K562 (cell line): ENCODE results near the gene SCRN1. TPM values are rescaled to one million over a fixed set of nuclear protein-coding genes. Genes with fewer than 3 reads are reported as not detected.
A peak's percentile ranks its signal among the peaks of the same experiment; 100 is the strongest.

ENCODE experiments used
- BHLHE40 ChIP-seq: IDR thresholded peaks from 2 replicates; pipeline ENCODE4 v1.6.1; 2011; ENCODE audit warnings: low read length, improper control_type of control experiment
- CBX8 ChIP-seq: fragments of 200-600 bp; sonication (generic); IDR thresholded peaks from 2 replicates; pipeline ENCODE4 v1.6.1; 2012; ENCODE audit warnings: borderline replicate concordance, mixed run types, low read depth, mild to moderate bottlenecking, moderate library complexity, mixed read lengths, low read length, control low read depth, inconsistent platforms; ENCODE audit not compliant: poor library complexity, severe bottlenecking; ENCODE audit errors: extremely low read depth
- CEBPG ChIP-seq, 3 experiments: fragments of 200-800 bp in 1 of 3; sonication (Bioruptor generic) in 1 of 3; sonication (generic) in 1 of 3; formaldehyde crosslinking in 1 of 3; IDR thresholded peaks in 2 of 3; conservative IDR thresholded peaks in 1 of 3; 2 replicates each; pipeline versions ENCODE4 v1.6.1 to v1.8.0; 2016 to 2022; ENCODE audit warnings: missing compliant biosample characterization in 2 of 3, missing genetic modification characterization in 2 of 3, mild to moderate bottlenecking in 1 of 3, missing genetic modification reagents in 1 of 3
- HDAC2 ChIP-seq: fragments of 450-650 bp; IDR thresholded peaks from 2 replicates; pipeline ENCODE4 v1.6.1; 2016; ENCODE audit warnings: mild to moderate bottlenecking
- MCM2 ChIP-seq: fragments of 450-650 bp; IDR thresholded peaks from 2 replicates; pipeline ENCODE4 v1.6.1; 2017; ENCODE audit warnings: low read depth, mild to moderate bottlenecking
- RBBP5 ChIP-seq: fragments of 200-600 bp; sonication (generic); IDR thresholded peaks from 2 replicates; pipeline ENCODE4 v1.6.1; 2012; ENCODE audit warnings: borderline replicate concordance, mild to moderate bottlenecking, low read length, control low read depth, inconsistent platforms; ENCODE audit not compliant: insufficient read depth, poor library complexity, severe bottlenecking
- SAP30 ChIP-seq: fragments of 200-600 bp; sonication (generic); IDR thresholded peaks from 2 replicates; pipeline ENCODE4 v1.6.1; 2012; ENCODE audit warnings: borderline replicate concordance, low read depth, mild to moderate bottlenecking, moderate library complexity, low read length, control low read depth, inconsistent platforms; ENCODE audit not compliant: insufficient read depth, poor library complexity, severe bottlenecking
- SIN3B ChIP-seq: fragments of 450-650 bp; IDR thresholded peaks from 2 replicates; pipeline ENCODE4 v1.6.1; 2017; ENCODE audit warnings: low read depth, mild to moderate bottlenecking, moderate library complexity
- YY1 ChIP-seq, 3 experiments: IDR thresholded peaks; 2 replicates each; pipeline ENCODE4 v1.6.1; 2011; ENCODE audit warnings: low read length in 2 of 3, mild to moderate bottlenecking in 2 of 3, moderate library complexity in 2 of 3, borderline replicate concordance in 1 of 3, control low read depth in 1 of 3, low read depth in 1 of 3; ENCODE audit not compliant: insufficient read depth in 3 of 3, insufficient replicate concordance in 2 of 3, control insufficient read depth in 1 of 3, insufficient read length in 1 of 3; ENCODE audit errors: extremely low read depth in 1 of 3
- polyA plus RNA-seq, 8 experiments: library from polyadenylated mRNA; depleted of rRNA in 4 of 8; stranded (reverse) in 5 of 8; unstranded in 3 of 8; fragments of >200 nt; fragmentation: Nextera tagmentation in 2 of 8; fragmentation: Illumina TruSeq in 1 of 8; extraction: Ambion mirVana in 2 of 8; extraction: Trizol in 1 of 8; gene quantifications; 2 replicates each; pipeline versions ENCODE4 v1.2.1 to v1.2.3, GENCODE V29; 2011 to 2014; ENCODE audit warnings: inconsistent platforms in 1 of 8, missing spikeins in 1 of 8
- total RNA-seq, 7 experiments: library from RNA; depleted of rRNA in 6 of 7; stranded (reverse); fragments of >200 nt in 6 of 7; fragmentation: Illumina TruSeq in 2 of 7; extraction: Trizol in 2 of 7; gene quantifications; 2 replicates each; pipeline versions ENCODE4 v1.2.1 to v1.2.3, GENCODE V29; 2011 to 2021; ENCODE audit warnings: low replicate concordance in 1 of 7
- TF ChIP-seq, protein P1 (sequence below), 3 experiments: fragments of 200-800 bp in 1 of 3; fragments of 250-450 bp in 1 of 3; fragments of 450-650 bp in 1 of 3; sonication (Bioruptor Pico) in 1 of 3; sonication (Bioruptor generic) in 1 of 3; formaldehyde crosslinking in 1 of 3; IDR thresholded peaks; 2 replicates each; pipeline versions ENCODE4 v1.6.1 to v1.8.0; 2016 to 2022; ENCODE audit warnings: mild to moderate bottlenecking in 2 of 3, missing genetic modification characterization in 2 of 3, missing compliant biosample characterization in 1 of 3, moderate library complexity in 1 of 3
- TF ChIP-seq, protein P2 (sequence below): sonication (generic); formaldehyde crosslinking; IDR thresholded peaks from 2 replicates; pipeline ENCODE4 v1.8.0; 2022; ENCODE audit warnings: mild to moderate bottlenecking, missing genetic modification reagents
- TF ChIP-seq, protein P3 (sequence below): fragments of 250-450 bp; sonication (Bioruptor Pico); IDR thresholded peaks from 2 replicates; pipeline ENCODE4 v1.4.0; 2020; ENCODE audit warnings: borderline replicate concordance

The SCRN1 gene
- total and polyA plus RNA-seq, 9 of the 15 experiments (the other 6 are each of a cell fraction or from before 2014, with no cell fraction given): 0.13 to 1.4 (median 0.20) TPM

DNA sequence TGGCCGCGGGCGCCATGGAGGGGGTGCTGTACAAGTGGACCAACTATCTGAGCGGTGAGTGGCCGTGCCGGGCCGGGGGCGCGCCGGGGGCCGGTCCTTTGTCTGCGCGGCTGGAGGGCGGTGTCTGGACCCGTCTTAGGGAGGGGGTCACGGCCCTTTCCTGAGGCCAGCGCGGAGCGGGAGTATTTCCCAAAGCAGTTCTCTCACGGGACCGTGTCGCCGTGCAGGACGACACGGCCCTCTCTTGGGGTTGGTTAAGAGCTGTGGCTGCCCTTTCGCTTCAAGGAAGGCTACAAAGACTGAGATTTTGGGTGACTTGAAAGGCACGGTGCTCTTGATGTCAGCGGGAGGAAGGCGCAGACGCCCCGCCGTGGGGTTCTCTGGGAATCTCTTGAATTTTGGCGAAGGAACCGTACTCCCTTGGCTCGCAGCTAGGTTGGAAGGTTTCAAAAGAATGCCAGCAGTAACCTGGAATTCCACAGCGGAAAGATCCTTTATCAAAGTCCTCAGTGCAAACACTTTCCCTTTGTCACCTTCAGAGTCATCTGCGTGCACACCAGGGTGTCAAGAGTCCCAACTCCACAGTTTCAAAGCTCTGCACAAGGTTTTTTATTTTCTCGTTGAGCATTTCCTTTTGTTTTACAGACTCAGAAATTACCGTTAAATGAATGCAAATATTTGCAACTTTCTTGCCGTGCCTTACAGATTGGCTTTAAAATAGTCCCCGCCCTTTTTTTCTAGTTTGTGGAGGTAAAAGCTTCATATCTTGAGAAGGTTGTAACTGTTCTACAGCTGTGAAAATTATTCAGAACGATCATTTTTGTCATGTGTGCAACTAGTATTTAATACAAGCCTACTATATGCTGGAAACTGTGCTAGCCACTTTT, 39.4 kb upstream of the SCRN1 start (continued):
- 0 out of 2 replicates have a peak, but pooled peaks have one; percentile 19 for TF ChIP-seq CEBPG (CRISPR knock-in tag; IDR thresholded peaks at IDR 0.05)
- TF ChIP-seq CEBPG (tag; conservative IDR thresholded peaks at IDR 0.05 in 1 of 2, IDR thresholded peaks at IDR 0.05 in 1 of 2): no peak
- no peak for TF ChIP-seq SAP30
- TF ChIP-seq, protein P1, sequence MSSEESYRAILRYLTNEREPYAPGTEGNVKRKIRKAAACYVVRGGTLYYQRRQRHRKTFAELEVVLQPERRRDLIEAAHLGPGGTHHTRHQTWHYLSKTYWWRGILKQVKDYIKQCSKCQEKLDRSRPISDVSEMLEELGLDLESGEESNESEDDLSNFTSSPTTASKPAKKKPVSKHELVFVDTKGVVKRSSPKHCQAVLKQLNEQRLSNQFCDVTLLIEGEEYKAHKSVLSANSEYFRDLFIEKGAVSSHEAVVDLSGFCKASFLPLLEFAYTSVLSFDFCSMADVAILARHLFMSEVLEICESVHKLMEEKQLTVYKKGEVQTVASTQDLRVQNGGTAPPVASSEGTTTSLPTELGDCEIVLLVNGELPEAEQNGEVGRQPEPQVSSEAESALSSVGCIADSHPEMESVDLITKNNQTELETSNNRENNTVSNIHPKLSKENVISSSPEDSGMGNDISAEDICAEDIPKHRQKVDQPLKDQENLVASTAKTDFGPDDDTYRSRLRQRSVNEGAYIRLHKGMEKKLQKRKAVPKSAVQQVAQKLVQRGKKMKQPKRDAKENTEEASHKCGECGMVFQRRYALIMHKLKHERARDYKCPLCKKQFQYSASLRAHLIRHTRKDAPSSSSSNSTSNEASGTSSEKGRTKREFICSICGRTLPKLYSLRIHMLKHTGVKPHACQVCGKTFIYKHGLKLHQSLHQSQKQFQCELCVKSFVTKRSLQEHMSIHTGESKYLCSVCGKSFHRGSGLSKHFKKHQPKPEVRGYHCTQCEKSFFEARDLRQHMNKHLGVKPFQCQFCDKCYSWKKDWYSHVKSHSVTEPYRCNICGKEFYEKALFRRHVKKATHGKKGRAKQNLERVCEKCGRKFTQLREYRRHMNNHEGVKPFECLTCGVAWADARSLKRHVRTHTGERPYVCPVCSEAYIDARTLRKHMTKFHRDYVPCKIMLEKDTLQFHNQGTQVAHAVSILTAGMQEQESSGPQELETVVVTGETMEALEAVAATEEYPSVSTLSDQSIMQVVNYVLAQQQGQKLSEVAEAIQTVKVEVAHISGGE (CRISPR knock-in tag; IDR thresholded peaks at IDR 0.05): 0 out of 6 replicates have a peak, but pooled peaks of 1 of the 3 experiments have one; percentile 31
- TF ChIP-seq, protein P2, sequence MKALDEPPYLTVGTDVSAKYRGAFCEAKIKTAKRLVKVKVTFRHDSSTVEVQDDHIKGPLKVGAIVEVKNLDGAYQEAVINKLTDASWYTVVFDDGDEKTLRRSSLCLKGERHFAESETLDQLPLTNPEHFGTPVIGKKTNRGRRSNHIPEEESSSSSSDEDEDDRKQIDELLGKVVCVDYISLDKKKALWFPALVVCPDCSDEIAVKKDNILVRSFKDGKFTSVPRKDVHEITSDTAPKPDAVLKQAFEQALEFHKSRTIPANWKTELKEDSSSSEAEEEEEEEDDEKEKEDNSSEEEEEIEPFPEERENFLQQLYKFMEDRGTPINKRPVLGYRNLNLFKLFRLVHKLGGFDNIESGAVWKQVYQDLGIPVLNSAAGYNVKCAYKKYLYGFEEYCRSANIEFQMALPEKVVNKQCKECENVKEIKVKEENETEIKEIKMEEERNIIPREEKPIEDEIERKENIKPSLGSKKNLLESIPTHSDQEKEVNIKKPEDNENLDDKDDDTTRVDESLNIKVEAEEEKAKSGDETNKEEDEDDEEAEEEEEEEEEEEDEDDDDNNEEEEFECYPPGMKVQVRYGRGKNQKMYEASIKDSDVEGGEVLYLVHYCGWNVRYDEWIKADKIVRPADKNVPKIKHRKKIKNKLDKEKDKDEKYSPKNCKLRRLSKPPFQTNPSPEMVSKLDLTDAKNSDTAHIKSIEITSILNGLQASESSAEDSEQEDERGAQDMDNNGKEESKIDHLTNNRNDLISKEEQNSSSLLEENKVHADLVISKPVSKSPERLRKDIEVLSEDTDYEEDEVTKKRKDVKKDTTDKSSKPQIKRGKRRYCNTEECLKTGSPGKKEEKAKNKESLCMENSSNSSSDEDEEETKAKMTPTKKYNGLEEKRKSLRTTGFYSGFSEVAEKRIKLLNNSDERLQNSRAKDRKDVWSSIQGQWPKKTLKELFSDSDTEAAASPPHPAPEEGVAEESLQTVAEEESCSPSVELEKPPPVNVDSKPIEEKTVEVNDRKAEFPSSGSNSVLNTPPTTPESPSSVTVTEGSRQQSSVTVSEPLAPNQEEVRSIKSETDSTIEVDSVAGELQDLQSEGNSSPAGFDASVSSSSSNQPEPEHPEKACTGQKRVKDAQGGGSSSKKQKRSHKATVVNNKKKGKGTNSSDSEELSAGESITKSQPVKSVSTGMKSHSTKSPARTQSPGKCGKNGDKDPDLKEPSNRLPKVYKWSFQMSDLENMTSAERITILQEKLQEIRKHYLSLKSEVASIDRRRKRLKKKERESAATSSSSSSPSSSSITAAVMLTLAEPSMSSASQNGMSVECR (CRISPR knock-in tag): no peak; the same call in 1 of the 2 replicates
- no peak for TF ChIP-seq CBX8
- TF ChIP-seq, protein P3, sequence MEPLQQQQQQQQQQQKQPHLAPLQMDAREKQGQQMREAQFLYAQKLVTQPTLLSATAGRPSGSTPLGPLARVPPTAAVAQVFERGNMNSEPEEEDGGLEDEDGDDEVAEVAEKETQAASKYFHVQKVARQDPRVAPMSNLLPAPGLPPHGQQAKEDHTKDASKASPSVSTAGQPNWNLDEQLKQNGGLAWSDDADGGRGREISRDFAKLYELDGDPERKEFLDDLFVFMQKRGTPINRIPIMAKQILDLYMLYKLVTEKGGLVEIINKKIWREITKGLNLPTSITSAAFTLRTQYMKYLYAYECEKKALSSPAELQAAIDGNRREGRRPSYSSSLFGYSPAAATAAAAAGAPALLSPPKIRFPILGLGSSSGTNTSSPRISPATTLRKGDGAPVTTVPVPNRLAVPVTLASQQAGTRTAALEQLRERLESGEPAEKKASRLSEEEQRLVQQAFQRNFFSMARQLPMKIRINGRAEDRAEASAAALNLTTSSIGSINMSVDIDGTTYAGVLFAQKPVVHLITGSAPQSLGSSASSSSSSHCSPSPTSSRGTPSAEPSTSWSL (CRISPR knock-in tag): no peak
- peak; percentile 70; the same call in 1 of the 2 replicates for TF ChIP-seq HDAC2
- no peak for TF ChIP-seq BHLHE40
- TF ChIP-seq MCM2: no peak
- TF ChIP-seq RBBP5: peak; percentile 69
- no peak for TF ChIP-seq SIN3B
- no peak for TF ChIP-seq YY1 (IDR thresholded peaks at IDR 0.05; ENCODE audit: borderline replicate concordance in 1 of 3, control insufficient read depth in 1 of 3, extremely low read depth in 1 of 3, insufficient read depth in 3 of 3, insufficient read length in 1 of 3, insufficient replicate concordance in 2 of 3, low read depth in 1 of 3, low read length in 2 of 3)
